ENCODE data around the gene PCDHB1. TPM values are rescaled to one million over a fixed set of nuclear protein-coding genes. Genes with fewer than 3 reads are reported as not detected.

Gene PCDHB1, protein sequence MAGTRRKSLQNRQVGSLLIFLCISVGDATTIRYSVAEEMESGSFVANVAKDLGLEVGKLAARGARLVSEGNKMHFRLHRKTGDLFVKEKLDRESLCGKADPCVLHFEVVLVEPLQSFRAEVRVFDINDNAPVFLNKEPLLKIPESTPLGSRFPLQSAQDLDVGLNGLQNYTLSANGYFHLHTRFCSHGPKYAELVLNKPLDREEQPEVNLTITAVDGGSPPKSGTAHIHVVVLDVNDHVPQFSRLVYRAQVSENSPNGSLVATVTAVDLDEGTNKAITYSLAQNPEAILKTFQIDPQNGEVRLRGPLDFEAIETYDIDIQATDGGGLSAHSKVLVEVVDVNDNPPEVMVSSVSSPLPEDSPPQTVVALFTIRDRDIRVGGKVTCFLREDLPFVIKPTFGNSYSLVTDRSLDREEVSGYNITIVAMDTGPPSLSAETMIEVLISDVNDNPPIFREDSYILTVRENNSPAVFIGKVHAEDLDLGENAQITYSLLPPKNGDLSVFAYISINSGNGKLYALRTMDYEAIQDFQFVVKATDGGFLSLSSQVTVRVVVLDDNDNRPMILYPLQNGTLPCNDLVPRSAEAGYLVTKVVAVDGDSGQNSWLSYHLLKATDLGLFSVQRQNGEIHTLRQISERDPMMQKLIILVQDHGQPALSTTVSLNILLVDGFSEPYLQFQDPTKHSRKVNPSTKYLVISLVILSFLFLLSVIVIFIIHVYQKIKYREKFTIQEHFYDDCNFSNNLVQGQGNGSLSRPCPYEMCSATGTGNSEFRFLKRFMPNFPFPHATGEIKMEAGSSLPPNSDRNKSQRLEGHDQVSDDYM
- not detected in 5 replicates for total RNA-seq (2022; extraction: Qiagen RNA extraction; ENCODE audit: low read depth)

DNA sequence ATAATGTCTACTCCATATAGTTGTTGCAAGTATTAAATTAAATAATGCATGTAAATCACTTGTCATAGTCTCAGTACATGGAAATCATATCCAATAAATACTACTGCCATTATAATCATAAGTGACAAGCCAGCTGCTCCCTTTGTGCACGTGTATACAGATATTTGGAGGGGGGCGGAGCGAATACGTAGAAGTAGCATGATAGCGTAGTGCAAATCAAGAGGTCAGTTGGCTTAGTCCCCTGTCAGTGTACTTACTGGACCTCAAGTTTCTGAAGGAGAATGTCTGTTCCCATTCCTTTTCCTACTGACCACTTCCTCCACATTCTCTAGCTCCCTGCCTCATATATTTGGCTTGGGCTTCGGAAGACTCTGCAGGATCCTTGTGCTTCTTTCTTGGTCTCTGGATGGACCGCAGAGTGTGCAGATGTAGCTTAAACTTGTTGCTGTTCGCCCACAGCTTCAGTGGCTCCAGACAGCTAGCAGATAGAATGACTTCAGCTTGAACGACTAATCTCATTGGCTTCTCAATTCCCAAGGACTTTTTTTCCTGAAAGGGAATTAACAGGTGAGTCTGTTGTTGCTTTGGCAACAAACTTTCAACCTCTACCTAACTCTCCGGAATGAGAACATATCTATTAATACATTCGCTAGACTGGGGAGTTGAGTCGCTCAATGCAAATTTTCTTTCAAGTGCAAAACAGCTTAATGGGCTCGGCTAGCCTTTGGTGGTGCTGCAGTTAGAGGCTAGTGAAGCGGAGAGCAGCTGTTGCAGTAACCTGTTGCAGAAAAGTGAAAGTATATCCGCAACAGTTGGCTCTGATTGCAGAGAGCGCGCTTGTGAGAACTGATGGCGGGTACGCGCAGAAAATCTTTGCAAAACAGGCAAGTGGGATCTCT, at the start of gene PCDHB1:
TSS of gene PCDHB1 (plus strand) at position 753 of the 899 bp plus-strand sequence. CDS start at position 850, 97 bp downstream.

GRCh38 chr5:141094481-141095262, 43.5 kb downstream of the PCDHB1 start, which contains the start of gene PCDHB2:
Gene PCDHB2 (plus strand): TSS chr5:141094615. CDS start chr5:141094791, 176 bp downstream.

GRCh38 chr5:141100243-141100805, 49.1 kb downstream of the PCDHB1 start, which contains the start of gene PCDHB3:
Gene PCDHB3 (plus strand): TSS chr5:141100473. CDS start chr5:141100650, 177 bp downstream.

Other genes with a start within 250 kb of the PCDHB1 start
- gene PCDHA4, start 244.3 kb upstream of the PCDHB1 start, total RNA-seq (2022; extraction: Qiagen RNA extraction; ENCODE audit: low read depth) = 1.6 to 2.2 TPM (median 2.0 TPM) in 5 replicates
- gene PCDHA5, start 229.8 kb upstream of the PCDHB1 start, total RNA-seq (2022; extraction: Qiagen RNA extraction; ENCODE audit: low read depth) = 0.50 to 0.74 TPM (median 0.70 TPM) in 5 replicates
- 0.05 to 0.09 TPM (median 0.08 TPM) in 3 of 5 replicates, not detected in the others for gene PCDHA6, start 223.4 kb upstream of the PCDHB1 start, total RNA-seq (2022; extraction: Qiagen RNA extraction; ENCODE audit: low read depth)
- 0.08 to 0.13 TPM (median 0.10 TPM) in 5 replicates for gene PCDHA7, start 217.1 kb upstream of the PCDHB1 start, total RNA-seq (2022; extraction: Qiagen RNA extraction; ENCODE audit: low read depth)
- gene PCDHA8, start 210.2 kb upstream of the PCDHB1 start, total RNA-seq (2022; extraction: Qiagen RNA extraction; ENCODE audit: low read depth) = 0.03 to 0.11 TPM in 2 of 5 replicates, not detected in the others
- gene PCDHA9, start 203.0 kb upstream of the PCDHB1 start, total RNA-seq (2022; extraction: Qiagen RNA extraction; ENCODE audit: low read depth) = 0.02 to 0.07 TPM in 2 of 5 replicates, not detected in the others
- 0.03 to 0.05 TPM (median 0.04 TPM) in 4 of 5 replicates, not detected in the other for gene PCDHA10, start 195.5 kb upstream of the PCDHB1 start, total RNA-seq (2022; extraction: Qiagen RNA extraction; ENCODE audit: low read depth)
- gene PCDHA11, start 182.4 kb upstream of the PCDHB1 start, total RNA-seq (2022; extraction: Qiagen RNA extraction; ENCODE audit: low read depth) = 0.06 to 0.96 TPM (median 0.11 TPM) in 5 replicates
- 2.5 to 3.4 TPM (median 3.1 TPM) in 5 replicates for gene PCDHA12, start 176.1 kb upstream of the PCDHB1 start, total RNA-seq (2022; extraction: Qiagen RNA extraction; ENCODE audit: low read depth)
- 0.07 to 0.17 TPM (median 0.10 TPM) in 5 replicates for gene PCDHA13, start 169.2 kb upstream of the PCDHB1 start, total RNA-seq (2022; extraction: Qiagen RNA extraction; ENCODE audit: low read depth)
- 2.4 to 3.3 TPM (median 3.0 TPM) in 5 replicates for gene PCDHAC1, start 125.1 kb upstream of the PCDHB1 start, total RNA-seq (2022; extraction: Qiagen RNA extraction; ENCODE audit: low read depth)
- 4.0 to 5.0 TPM (median 4.4 TPM) in 5 replicates for gene PCDHAC2, start 84.9 kb upstream of the PCDHB1 start, total RNA-seq (2022; extraction: Qiagen RNA extraction; ENCODE audit: low read depth)
- gene PCDHB2, start 43.2 kb downstream of the PCDHB1 start, total RNA-seq (2022; extraction: Qiagen RNA extraction; ENCODE audit: low read depth) = 3.3 to 4.1 TPM (median 3.4 TPM) in 5 replicates
- gene PCDHB3, start 49.1 kb downstream of the PCDHB1 start, total RNA-seq (2022; extraction: Qiagen RNA extraction; ENCODE audit: low read depth) = 0.05 TPM in 1 of 5 replicates, not detected in the others
- gene PCDHB4, start 70.4 kb downstream of the PCDHB1 start, total RNA-seq (2022; extraction: Qiagen RNA extraction; ENCODE audit: low read depth) = 0.03 to 0.11 TPM (median 0.08 TPM) in 3 of 5 replicates, not detected in the others
- gene PCDHB5, start 83.8 kb downstream of the PCDHB1 start, total RNA-seq (2022; extraction: Qiagen RNA extraction; ENCODE audit: low read depth) = 0.94 to 1.8 TPM (median 1.5 TPM) in 5 replicates
- 0.81 to 1.2 TPM (median 0.89 TPM) in 5 replicates for gene PCDHB6, start 98.7 kb downstream of the PCDHB1 start, total RNA-seq (2022; extraction: Qiagen RNA extraction; ENCODE audit: low read depth)
- gene PCDHB7, start 121.3 kb downstream of the PCDHB1 start, total RNA-seq (2022; extraction: Qiagen RNA extraction; ENCODE audit: low read depth) = not detected in 5 replicates
- 0.24 to 0.39 TPM (median 0.32 TPM) in 5 replicates for gene PCDHB8, start 126.4 kb downstream of the PCDHB1 start, total RNA-seq (2022; extraction: Qiagen RNA extraction; ENCODE audit: low read depth)
- gene PCDHB16, start 131.0 kb downstream of the PCDHB1 start, total RNA-seq (2022; extraction: Qiagen RNA extraction; ENCODE audit: low read depth) = 0.05 to 0.15 TPM (median 0.06 TPM) in 4 of 5 replicates, not detected in the other
- gene PCDHB9, start 135.8 kb downstream of the PCDHB1 start, total RNA-seq (2022; extraction: Qiagen RNA extraction; ENCODE audit: low read depth) = 0.05 TPM in 1 of 5 replicates, not detected in the others
- 0.05 TPM in 2 of 5 replicates, not detected in the others for gene PCDHB10, start 141.0 kb downstream of the PCDHB1 start, total RNA-seq (2022; extraction: Qiagen RNA extraction; ENCODE audit: low read depth)
- gene PCDHB11, start 148.3 kb downstream of the PCDHB1 start, total RNA-seq (2022; extraction: Qiagen RNA extraction; ENCODE audit: low read depth) = 0.08 to 0.12 TPM (median 0.10 TPM) in 4 of 5 replicates, not detected in the other
- gene PCDHB12, start 157.3 kb downstream of the PCDHB1 start, total RNA-seq (2022; extraction: Qiagen RNA extraction; ENCODE audit: low read depth) = not detected in 5 replicates
- 0.03 to 0.07 TPM (median 0.07 TPM) in 4 of 5 replicates, not detected in the other for gene PCDHB13, start 162.5 kb downstream of the PCDHB1 start, total RNA-seq (2022; extraction: Qiagen RNA extraction; ENCODE audit: low read depth)
- 0.02 to 0.13 TPM (median 0.07 TPM) in 5 replicates for gene PCDHB14, start 172.0 kb downstream of the PCDHB1 start, total RNA-seq (2022; extraction: Qiagen RNA extraction; ENCODE audit: low read depth)
- 0.05 to 0.16 TPM (median 0.09 TPM) in 3 of 5 replicates, not detected in the others for gene PCDHB15, start 194.0 kb downstream of the PCDHB1 start, total RNA-seq (2022; extraction: Qiagen RNA extraction; ENCODE audit: low read depth)